Hepatocyte (in vitro differentiated cells): ENCODE results near the gene SGMS1. TPM values are rescaled to one million over a fixed set of nuclear protein-coding genes. Genes with fewer than 3 reads are reported as not detected.

ENCODE experiments used
- DNase-seq: peaks from one replicate; pipeline ENCODE4 v3.0.0-alpha.2; 2016; ENCODE audit warnings: low spot score
- H2AFZ ChIP-seq: fragments of 200-600 bp; sonication (generic); 2 replicates; pipeline ENCODE4 v1.6.0; 2016; ENCODE audit warnings: antibody characterized with exemption, mild to moderate bottlenecking
- H3K27ac ChIP-seq: fragments of 200-600 bp; sonication (generic); 2 replicates; pipeline ENCODE4 v1.5.1; 2016; ENCODE audit warnings: mild to moderate bottlenecking
- H3K27me3 ChIP-seq: fragments of 200-600 bp; sonication (generic); 2 replicates; pipeline ENCODE4 v1.6.1; 2016
- H3K36me3 ChIP-seq: fragments of 200-600 bp; sonication (generic); replicated peaks from 2 replicates; pipeline ENCODE4 v1.5.1; 2016; ENCODE audit warnings: low read depth; ENCODE audit not compliant: insufficient read depth
- H3K4me1 ChIP-seq: fragments of 200-600 bp; sonication (generic); 2 replicates; pipeline ENCODE4 v1.5.1; 2016; ENCODE audit warnings: mild to moderate bottlenecking, moderate library complexity; ENCODE audit not compliant: insufficient read depth
- H3K4me2 ChIP-seq: fragments of 200-600 bp; sonication (generic); 2 replicates; pipeline ENCODE4 v1.6.0; 2016
- H3K4me3 ChIP-seq: fragments of 200-600 bp; sonication (generic); 2 replicates; pipeline ENCODE4 v1.5.1; 2016; ENCODE audit warnings: mild to moderate bottlenecking
- H3K79me2 ChIP-seq: fragments of 200-600 bp; sonication (generic); 2 replicates; pipeline ENCODE4 v1.6.0; 2017; ENCODE audit warnings: mild to moderate bottlenecking
- H3K9me2 ChIP-seq: fragments of 200-600 bp; sonication (generic); replicated peaks from 2 replicates; pipeline ENCODE4 v1.6.0; 2017; ENCODE audit warnings: mild to moderate bottlenecking; ENCODE audit not compliant: insufficient read depth
- H3K9me3 ChIP-seq: fragments of 200-600 bp; sonication (generic); 2 replicates; pipeline ENCODE4 v1.5.1; 2016; ENCODE audit warnings: low read depth, mild to moderate bottlenecking
- H4K20me1 ChIP-seq: fragments of 200-600 bp; sonication (generic); 2 replicates; pipeline ENCODE4 v1.6.0; 2016; ENCODE audit warnings: mild to moderate bottlenecking; ENCODE audit not compliant: insufficient read depth, poor library complexity, severe bottlenecking
- CTCF ChIP-seq: fragments of 200-600 bp; sonication (generic); IDR thresholded peaks from 2 replicates; pipeline ENCODE4 v1.5.1; 2016; ENCODE audit warnings: antibody characterized with exemption, mild to moderate bottlenecking; ENCODE audit not compliant: poor library complexity
- EZH2 ChIP-seq: fragments of 200-600 bp; sonication (generic); IDR thresholded peaks from 2 replicates; pipeline ENCODE4 v1.6.1; 2016; ENCODE audit warnings: antibody characterized with exemption, mild to moderate bottlenecking, borderline replicate concordance
- EZH2phosphoT487 ChIP-seq: fragments of 200-600 bp; sonication (generic); IDR thresholded peaks from one replicate; pipeline ENCODE4 v1.6.1; 2018; ENCODE audit warnings: antibody characterized with exemption, mild to moderate bottlenecking, low read depth, moderate library complexity; ENCODE audit not compliant: unreplicated experiment, severe bottlenecking
- WGBS: methylation state at CpG from one replicate; pipeline ENCODE4 v1.1.6; 2016; ENCODE audit warnings: low lambda C conversion rate; ENCODE audit errors: missing lambda C conversion rate; 5-methylcytosine and 5-hydroxymethylcytosine counted together
- polyA plus RNA-seq: library from polyadenylated mRNA; unstranded; fragments of >200 nt; fragmentation: Nextera tagmentation; extraction: Ambion mirVana; gene quantifications from 2 replicates; pipeline ENCODE4 v1.2.1, GENCODE V29; 2016
- total RNA-seq: library from RNA; depleted of rRNA; stranded (reverse); fragments of >200 nt; gene quantifications from 2 replicates; pipeline ENCODE4 v1.2.3, GENCODE V29; 2014

The SGMS1 gene
- total and polyA plus RNA-seq, 2 experiments from 2014 or later: 28.1 to 87.8 TPM

GRCh38 chr10:50397312-50398140 lies 226.2 kb downstream of the SGMS1 start:
- Histone ChIP-seq H4K20me1 (no peaks in the 10 kb centered on the region), H3K27ac (no peak overlapping the region), H3K9me2 (no peaks in the 10 kb centered on the region), H3K4me3 (no peak overlapping the region), H3K4me1 (peaks cover 20% of the 10 kb centered on the region), H3K36me3 (no peaks in the 10 kb centered on the region), H3K27me3 (no peaks in the 10 kb centered on the region), H3K9me3 (no peaks in the 10 kb centered on the region), H2AFZ (no peak overlapping the region), H3K79me2 (peaks cover 36% of the 10 kb centered on the region), H3K4me2 (no peak overlapping the region)
- TF ChIP-seq EZH2 (no peak), CTCF (no peak), EZH2phosphoT487 (no peak)
- WGBS: 61% methylated on average over 8 of the region's 8 CpGs
- DNase-seq: no peak

GRCh38 chr10:50396491-50397311 lies 227.1 kb downstream of the SGMS1 start:
- Histone ChIP-seq H3K4me2 (no peak overlapping the region), H3K4me1 (peaks cover 20% of the 10 kb centered on the region), H2AFZ (no peak overlapping the region), H3K4me3 (no peak overlapping the region), H3K9me2 (no peaks in the 10 kb centered on the region), H4K20me1 (no peaks in the 10 kb centered on the region), H3K79me2 (peaks cover 32% of the 10 kb centered on the region), H3K27me3 (no peaks in the 10 kb centered on the region), H3K9me3 (no peaks in the 10 kb centered on the region), H3K27ac (peak overlapping the region; percentile 47), H3K36me3 (no peaks in the 10 kb centered on the region)
- no peak for DNase-seq
- TF ChIP-seq EZH2 (no peak), CTCF (no peak), EZH2phosphoT487 (no peak)
- WGBS: 77% methylated on average over 7 of the region's 7 CpGs

GRCh38 chr10:50395851-50396250 lies 227.9 kb downstream of the SGMS1 start:
- TF ChIP-seq EZH2 (no peak), CTCF (no peak), EZH2phosphoT487 (no peak)
- H3K4me3 ChIP-seq: no peak overlapping the region
- H2AFZ ChIP-seq: no peak overlapping the region
- no peaks in the 10 kb centered on the region for H3K36me3 ChIP-seq
- H3K4me2 ChIP-seq: no peak overlapping the region
- DNase-seq: no peak
- peaks cover 20% of the 10 kb centered on the region for H3K4me1 ChIP-seq
- H3K79me2 ChIP-seq: peaks cover 33% of the 10 kb centered on the region
- no peaks in the 10 kb centered on the region for H4K20me1 ChIP-seq
- no peaks in the 10 kb centered on the region for H3K27me3 ChIP-seq
- WGBS: 86% methylated on average over 2 of the region's 2 CpGs
- no peaks in the 10 kb centered on the region for H3K9me2 ChIP-seq
- no peaks in the 10 kb centered on the region for H3K9me3 ChIP-seq
- peak overlapping the region; percentile 47 for H3K27ac ChIP-seq
